ENCODE data around the gene CD300A.

GRCh38 chr17:74531231-74531761 is 64.9 kb downstream of the CD300A start, which contains the start of gene CD300LB:
- TF ChIP-seq CTCF (conservative IDR thresholded peaks at IDR 0.05) (no peak), ZFX (IDR thresholded peaks at IDR 0.05) (no peak)

All from C4-2B (cell line).